ENCODE results near the gene TBC1D21. TPM values are rescaled to one million over a fixed set of nuclear protein-coding genes. Genes with fewer than 3 reads are reported as not detected.

Gene TBC1D21
- total and polyA plus RNA-seq, 10 of the 15 experiments (the other 5 are each of a cell fraction or from before 2014, with no cell fraction given), result not detected

DNA sequence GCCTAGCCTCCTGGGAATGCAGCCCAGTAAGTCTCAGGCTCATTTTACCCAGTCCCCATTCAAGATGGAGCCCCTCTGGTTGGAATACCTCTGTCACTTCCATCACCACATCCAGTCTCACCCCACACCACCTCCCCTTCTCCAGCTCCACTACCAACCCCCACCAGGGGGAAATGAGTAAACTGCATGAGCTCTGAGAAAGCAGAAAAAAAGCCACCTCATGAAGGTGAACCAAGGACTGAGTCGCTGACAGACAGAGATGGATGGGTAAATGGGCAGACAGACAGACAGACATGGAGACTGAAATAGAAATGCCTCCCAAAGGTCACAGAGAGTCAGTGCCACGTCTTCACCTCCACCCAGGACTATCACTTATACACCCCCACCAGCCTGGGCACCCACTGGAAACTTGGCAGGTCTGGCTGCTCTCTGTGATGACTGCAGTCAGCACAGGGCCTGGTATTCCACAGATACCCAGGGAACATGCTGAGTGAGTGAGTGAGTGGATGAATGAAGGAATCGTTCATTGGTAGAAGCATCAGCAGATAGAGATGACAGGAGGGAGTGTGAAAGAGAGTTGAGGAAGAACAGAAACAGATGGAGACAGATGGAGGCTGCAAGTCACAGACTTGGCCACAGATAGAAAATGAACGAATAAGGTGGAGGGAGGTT lies 48.0 kb downstream of the TBC1D21 start:
- intact Hi-C loops (cut with micrococcal nuclease; ENCODE audit: unreplicated experiment) (no loop called here), in situ Hi-C loops (cut with MboI) (no loop called here)
- H3K4me3 ChIP-seq, result no peak overlapping the region
- ChIA-PET POLR2A (no interaction called here), RAD21 (ENCODE audit: unreplicated experiment) (no interaction called here), CTCF (interaction anchor here (0.9 kb wide), 1 partner anchor 48 kb away, joined by 3 read pairs; the partner anchor contains the start of gene TBC1D21), SMC1A (ENCODE audit: uncharacterized antibody, unreplicated experiment) (interaction anchor here (0.7 kb wide), 1 partner anchor 635 kb away, joined by 3 read pairs; no protein-coding TSS in a partner anchor)
- TF ChIP-seq, protein P1, sequence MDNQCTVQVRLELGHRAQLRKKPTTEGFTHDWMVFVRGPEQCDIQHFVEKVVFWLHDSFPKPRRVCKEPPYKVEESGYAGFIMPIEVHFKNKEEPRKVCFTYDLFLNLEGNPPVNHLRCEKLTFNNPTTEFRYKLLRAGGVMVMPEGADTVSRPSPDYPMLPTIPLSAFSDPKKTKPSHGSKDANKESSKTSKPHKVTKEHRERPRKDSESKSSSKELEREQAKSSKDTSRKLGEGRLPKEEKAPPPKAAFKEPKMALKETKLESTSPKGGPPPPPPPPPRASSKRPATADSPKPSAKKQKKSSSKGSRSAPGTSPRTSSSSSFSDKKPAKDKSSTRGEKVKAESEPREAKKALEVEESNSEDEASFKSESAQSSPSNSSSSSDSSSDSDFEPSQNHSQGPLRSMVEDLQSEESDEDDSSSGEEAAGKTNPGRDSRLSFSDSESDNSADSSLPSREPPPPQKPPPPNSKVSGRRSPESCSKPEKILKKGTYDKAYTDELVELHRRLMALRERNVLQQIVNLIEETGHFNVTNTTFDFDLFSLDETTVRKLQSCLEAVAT (IDR thresholded peaks at IDR 0.05), result no peak
- TF ChIP-seq PML (IDR thresholded peaks at IDR 0.05; ENCODE audit: low read length) (no peak), SP1 (IDR thresholded peaks at IDR 0.05; ENCODE audit: low read depth, low read length) (no peak), FOS (IDR thresholded peaks at IDR 0.05; ENCODE audit: borderline replicate concordance, extremely low read depth, insufficient read length) (no peak), POLR2A (IDR thresholded peaks at IDR 0.05; ENCODE audit: low read depth, low read length) (no peak), CEBPB (IDR thresholded peaks at IDR 0.05; ENCODE audit: borderline replicate concordance in 1 of 2, low read depth in 2 of 2, low read length in 2 of 2) (no peak), SMC3 (IDR thresholded peaks at IDR 0.05; ENCODE audit: borderline replicate concordance, low read length) (no peak)
- TF ChIP-seq, protein P2, sequence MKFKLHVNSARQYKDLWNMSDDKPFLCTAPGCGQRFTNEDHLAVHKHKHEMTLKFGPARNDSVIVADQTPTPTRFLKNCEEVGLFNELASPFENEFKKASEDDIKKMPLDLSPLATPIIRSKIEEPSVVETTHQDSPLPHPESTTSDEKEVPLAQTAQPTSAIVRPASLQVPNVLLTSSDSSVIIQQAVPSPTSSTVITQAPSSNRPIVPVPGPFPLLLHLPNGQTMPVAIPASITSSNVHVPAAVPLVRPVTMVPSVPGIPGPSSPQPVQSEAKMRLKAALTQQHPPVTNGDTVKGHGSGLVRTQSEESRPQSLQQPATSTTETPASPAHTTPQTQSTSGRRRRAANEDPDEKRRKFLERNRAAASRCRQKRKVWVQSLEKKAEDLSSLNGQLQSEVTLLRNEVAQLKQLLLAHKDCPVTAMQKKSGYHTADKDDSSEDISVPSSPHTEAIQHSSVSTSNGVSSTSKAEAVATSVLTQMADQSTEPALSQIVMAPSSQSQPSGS (IDR thresholded peaks at IDR 0.05; ENCODE audit: low read length), result no peak
- TF ChIP-seq, protein P3, sequence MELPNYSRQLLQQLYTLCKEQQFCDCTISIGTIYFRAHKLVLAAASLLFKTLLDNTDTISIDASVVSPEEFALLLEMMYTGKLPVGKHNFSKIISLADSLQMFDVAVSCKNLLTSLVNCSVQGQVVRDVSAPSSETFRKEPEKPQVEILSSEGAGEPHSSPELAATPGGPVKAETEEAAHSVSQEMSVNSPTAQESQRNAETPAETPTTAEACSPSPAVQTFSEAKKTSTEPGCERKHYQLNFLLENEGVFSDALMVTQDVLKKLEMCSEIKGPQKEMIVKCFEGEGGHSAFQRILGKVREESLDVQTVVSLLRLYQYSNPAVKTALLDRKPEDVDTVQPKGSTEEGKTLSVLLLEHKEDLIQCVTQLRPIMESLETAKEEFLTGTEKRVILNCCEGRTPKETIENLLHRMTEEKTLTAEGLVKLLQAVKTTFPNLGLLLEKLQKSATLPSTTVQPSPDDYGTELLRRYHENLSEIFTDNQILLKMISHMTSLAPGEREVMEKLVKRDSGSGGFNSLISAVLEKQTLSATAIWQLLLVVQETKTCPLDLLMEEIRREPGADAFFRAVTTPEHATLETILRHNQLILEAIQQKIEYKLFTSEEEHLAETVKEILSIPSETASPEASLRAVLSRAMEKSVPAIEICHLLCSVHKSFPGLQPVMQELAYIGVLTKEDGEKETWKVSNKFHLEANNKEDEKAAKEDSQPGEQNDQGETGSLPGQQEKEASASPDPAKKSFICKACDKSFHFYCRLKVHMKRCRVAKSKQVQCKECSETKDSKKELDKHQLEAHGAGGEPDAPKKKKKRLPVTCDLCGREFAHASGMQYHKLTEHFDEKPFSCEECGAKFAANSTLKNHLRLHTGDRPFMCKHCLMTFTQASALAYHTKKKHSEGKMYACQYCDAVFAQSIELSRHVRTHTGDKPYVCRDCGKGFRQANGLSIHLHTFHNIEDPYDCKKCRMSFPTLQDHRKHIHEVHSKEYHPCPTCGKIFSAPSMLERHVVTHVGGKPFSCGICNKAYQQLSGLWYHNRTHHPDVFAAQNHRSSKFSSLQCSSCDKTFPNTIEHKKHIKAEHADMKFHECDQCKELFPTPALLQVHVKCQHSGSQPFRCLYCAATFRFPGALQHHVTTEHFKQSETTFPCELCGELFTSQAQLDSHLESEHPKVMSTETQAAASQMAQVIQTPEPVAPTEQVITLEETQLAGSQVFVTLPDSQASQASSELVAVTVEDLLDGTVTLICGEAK (IDR thresholded peaks at IDR 0.05; ENCODE audit: borderline replicate concordance), result no peak
- TF ChIP-seq, protein P4, sequence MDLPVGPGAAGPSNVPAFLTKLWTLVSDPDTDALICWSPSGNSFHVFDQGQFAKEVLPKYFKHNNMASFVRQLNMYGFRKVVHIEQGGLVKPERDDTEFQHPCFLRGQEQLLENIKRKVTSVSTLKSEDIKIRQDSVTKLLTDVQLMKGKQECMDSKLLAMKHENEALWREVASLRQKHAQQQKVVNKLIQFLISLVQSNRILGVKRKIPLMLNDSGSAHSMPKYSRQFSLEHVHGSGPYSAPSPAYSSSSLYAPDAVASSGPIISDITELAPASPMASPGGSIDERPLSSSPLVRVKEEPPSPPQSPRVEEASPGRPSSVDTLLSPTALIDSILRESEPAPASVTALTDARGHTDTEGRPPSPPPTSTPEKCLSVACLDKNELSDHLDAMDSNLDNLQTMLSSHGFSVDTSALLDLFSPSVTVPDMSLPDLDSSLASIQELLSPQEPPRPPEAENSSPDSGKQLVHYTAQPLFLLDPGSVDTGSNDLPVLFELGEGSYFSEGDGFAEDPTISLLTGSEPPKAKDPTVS (IDR thresholded peaks at IDR 0.05; ENCODE audit: low read depth, low read length), result no peak
- TF ChIP-seq, protein P5, sequence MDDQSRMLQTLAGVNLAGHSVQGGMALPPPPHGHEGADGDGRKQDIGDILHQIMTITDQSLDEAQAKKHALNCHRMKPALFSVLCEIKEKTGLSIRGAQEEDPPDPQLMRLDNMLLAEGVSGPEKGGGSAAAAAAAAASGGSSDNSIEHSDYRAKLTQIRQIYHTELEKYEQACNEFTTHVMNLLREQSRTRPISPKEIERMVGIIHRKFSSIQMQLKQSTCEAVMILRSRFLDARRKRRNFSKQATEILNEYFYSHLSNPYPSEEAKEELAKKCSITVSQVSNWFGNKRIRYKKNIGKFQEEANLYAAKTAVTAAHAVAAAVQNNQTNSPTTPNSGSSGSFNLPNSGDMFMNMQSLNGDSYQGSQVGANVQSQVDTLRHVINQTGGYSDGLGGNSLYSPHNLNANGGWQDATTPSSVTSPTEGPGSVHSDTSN (IDR thresholded peaks at IDR 0.05; ENCODE audit: insufficient replicate concordance, low read depth, low read length), result no peak
- no peaks in the 10 kb centered on the region for H3K36me3 ChIP-seq (ENCODE audit: control insufficient read depth in 2 of 2, insufficient read depth in 2 of 2, low read length in 1 of 2)
- FAIRE-seq, result no peak
- no peak overlapping the region for H3K27ac ChIP-seq (ENCODE audit: control insufficient read depth, insufficient read depth)
- BruUV-seq (replicated peaks), result no TSS peak
- H3K9me3 ChIP-seq (replicated peaks; ENCODE audit: control insufficient read depth, insufficient read depth, low read length), result no peaks in the 10 kb centered on the region; the same call in 2 of the 3 replicates
- WGBS (ENCODE audit: insufficient coverage, insufficient replicate concordance, low lambda C conversion rate, missing lambda C conversion rate), result 35% methylated on average over 4 of the region's 4 CpGs
- no peaks in the 10 kb centered on the region for H4K20me1 ChIP-seq (ENCODE audit: control insufficient read depth, insufficient read depth)
- H3K79me2 ChIP-seq (ENCODE audit: control insufficient read depth, insufficient read depth, low read length), result no peaks in the 10 kb centered on the region
- H3K27me3 ChIP-seq (replicated peaks in 1 of 2; ENCODE audit: control insufficient read depth in 2 of 2, insufficient read depth in 2 of 2, low read length in 1 of 2), result peaks cover 2% of the 10 kb centered on the region in 2 experiments; a peak in 3 of 4 replicates
- no peak overlapping the region for H2AFZ ChIP-seq (ENCODE audit: control insufficient read depth, low read depth, low read length)
- no peak overlapping the region for H3K4me2 ChIP-seq (ENCODE audit: control insufficient read depth, insufficient read depth)
- no peaks in the 10 kb centered on the region for H3K4me1 ChIP-seq (ENCODE audit: control insufficient read depth, insufficient read depth, low read length)
- H3K9ac ChIP-seq (ENCODE audit: control insufficient read depth, insufficient read depth, low read length), result no peak overlapping the region
- no peak for ATAC-seq
- no peak for DNase-seq (ENCODE audit: low read depth, low spot score)
